Stimulated activated CD4-positive, alpha-beta T cell treated with anti-CD3 and anti-CD28 coated beads, Interleukin-1b, Interleukin-23, amount 100 ng/mL, for 1 hour (primary cell): ENCODE data around the gene PFDN1.

Experiments
- DNase-seq, 2 donors: peaks; one replicate each; pipeline ENCODE4 v3.0.0-alpha.2; 2020; ENCODE audit warnings: low read depth in 2 of 2

The PFDN1 gene

DNA sequence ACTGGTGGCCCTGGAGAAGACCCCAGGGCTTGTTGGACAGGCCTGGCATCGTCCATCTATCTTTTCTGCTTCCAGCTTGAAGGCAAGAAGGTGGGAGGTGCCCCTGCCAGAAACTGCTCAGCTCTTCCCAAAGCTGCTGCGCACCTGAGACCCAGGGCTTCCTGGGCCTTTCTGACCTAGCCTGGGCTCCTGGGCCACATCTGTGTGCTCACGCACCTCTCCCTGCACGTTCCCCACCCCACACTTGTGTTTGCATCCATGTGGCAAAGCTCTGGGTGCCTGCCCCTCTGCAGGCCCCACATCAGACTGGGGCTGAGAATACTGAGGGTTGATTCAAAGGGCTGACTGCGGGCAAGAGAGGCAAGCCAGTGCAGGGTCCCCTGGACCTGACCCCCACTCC lies 63.4 kb downstream of the PFDN1 start:
- no peak for DNase-seq

- DNase-seq: no peak
Measured at GRCh38 chr5:140238756-140239155, 64.1 kb downstream of the PFDN1 start.

GRCh38 chr5:140236891-140237598 lies 65.9 kb downstream of the PFDN1 start:
- DNase-seq: no peak

DNA sequence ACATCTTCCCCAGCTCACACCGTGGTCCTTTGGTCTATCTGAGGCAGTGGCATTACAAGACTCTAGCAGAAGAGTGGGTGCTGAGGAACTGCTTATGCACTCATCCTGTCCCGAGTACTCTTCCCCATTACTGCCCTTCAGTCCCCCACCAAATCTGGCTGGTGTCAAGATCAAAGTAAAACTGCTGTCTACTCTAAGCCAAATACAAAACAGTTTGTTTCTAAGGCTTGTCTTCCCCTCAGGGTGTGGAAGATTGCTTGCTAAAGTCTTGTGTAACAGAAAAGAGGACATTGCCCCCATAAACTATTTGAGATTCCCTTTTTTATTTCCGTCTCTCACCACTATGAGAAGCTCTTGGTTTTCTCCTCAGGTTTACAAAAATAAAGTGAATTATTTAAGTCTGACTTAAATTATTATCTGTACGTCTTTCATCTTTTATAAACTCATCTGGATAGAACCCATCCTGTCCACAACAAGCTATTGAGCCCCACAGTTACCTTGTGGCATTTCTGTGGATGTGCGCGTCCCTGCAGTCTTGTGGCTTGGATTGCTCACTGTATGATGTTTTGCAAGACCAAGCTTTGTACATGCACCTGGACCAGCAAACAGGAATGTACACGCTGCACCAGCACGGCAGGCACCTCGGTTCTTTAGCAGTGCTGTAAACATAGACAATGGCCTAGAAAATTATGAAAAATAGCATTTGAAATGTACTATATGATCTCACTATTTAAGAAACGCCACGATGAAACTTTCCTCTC lies 66.9 kb downstream of the PFDN1 start:
- no peak for DNase-seq

- no peak for DNase-seq
Measured at GRCh38 chr5:140234377-140234989, 68.4 kb downstream of the PFDN1 start.

- DNase-seq: no peak
Measured at GRCh38 chr5:140232731-140233130, 70.2 kb downstream of the PFDN1 start.

GRCh38 chr5:140230373-140230772 lies 72.5 kb downstream of the PFDN1 start:
- no peak for DNase-seq

DNA sequence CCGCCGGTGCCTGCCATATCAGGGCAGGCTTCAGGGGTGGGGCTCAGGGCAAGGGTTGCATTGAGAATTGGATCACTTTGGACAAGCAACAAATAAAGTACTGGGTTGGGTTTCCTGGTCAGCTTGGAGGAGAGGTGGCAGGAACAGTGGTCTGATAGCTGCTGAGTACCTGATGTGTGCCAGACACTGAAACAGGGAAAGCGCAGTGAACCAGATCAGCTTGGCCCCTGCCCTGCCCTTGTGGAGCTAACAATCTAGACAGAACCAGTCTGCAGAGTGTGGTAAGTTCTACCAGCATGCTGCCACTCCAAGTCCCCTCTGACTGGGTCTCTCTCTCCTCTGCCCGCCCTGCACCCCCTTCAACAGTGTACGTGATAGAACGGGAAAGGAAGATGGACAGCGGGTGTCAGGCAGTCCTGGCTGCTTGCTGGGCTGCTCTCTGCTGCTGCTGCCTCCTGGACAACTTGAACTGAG lies 74.5 kb downstream of the PFDN1 start:
- no peak for DNase-seq

GRCh38 chr5:140227046-140227445 lies 75.9 kb downstream of the PFDN1 start:
- no peak for DNase-seq

GRCh38 chr5:140225396-140225795 lies 77.5 kb downstream of the PFDN1 start:
- no peak for DNase-seq

DNA sequence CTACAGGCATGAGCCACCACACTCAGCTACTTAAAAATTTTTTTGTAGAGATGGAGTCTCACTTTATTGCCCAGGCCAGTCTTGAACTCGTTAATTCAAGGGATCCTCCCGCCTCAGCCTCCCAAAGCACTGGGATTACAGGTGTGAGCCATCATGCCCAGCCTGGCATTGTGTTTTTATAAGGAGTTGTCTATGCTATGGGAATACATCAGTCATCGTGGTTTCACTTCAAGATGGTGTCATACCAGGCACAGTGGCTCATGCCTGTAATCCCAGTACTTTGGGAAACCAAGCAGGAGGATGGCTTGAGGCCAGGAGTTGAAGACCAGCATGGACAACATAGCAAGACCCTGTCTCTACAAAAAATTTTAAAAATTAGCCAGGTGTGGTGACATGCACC lies 78.2 kb downstream of the PFDN1 start:
- DNase-seq: no peak

DNA sequence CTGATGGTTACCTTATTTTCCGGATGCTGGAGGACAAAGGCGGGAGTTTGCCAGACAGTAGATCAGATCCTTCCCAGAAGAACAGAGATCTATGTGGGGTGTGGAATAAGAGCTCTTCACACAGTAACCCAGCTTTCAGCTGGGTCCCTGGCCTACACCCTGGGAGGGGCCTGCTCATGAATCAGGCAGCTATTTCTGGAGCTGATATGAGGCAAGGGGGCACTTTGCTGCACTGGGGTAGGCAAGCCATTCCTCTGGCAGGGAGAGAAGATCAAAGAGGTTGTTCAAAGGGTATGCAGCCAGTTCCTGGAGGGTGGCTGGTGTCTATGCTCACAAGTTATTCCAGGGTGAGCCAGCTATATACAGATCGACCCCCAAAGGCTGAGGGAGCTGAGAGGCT lies 79.3 kb downstream of the PFDN1 start:
- DNase-seq: no peak

DNA sequence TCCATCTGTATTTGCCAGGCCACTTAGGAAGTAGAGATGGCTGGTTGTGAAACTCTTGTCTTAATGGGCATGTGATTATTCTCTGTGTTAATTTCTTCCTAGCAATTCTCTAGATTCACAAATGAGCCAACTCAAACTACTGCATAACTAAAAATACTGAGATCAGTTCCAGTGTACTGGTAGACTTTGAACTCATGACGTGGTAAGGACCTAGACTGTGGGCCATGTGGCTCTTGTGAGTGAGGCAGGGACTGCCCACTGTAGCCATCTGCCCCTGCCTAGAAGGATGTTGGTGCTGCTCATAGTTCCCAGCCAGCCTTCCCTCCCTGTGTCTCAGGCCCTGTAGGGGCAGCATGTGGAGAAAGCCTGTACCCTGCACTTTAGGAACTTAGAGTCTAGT lies 80.5 kb downstream of the PFDN1 start:
- no peak for DNase-seq

- DNase-seq: no peak
Measured at GRCh38 chr5:140221697-140222223, 81.1 kb downstream of the PFDN1 start.

- DNase-seq: no peak
Measured at GRCh38 chr5:140220698-140221064, 82.2 kb downstream of the PFDN1 start.

- DNase-seq: no peak
Measured at GRCh38 chr5:140220032-140220697, 82.7 kb downstream of the PFDN1 start.

GRCh38 chr5:140219068-140219991 lies 83.6 kb downstream of the PFDN1 start:
- DNase-seq: no peak

DNA sequence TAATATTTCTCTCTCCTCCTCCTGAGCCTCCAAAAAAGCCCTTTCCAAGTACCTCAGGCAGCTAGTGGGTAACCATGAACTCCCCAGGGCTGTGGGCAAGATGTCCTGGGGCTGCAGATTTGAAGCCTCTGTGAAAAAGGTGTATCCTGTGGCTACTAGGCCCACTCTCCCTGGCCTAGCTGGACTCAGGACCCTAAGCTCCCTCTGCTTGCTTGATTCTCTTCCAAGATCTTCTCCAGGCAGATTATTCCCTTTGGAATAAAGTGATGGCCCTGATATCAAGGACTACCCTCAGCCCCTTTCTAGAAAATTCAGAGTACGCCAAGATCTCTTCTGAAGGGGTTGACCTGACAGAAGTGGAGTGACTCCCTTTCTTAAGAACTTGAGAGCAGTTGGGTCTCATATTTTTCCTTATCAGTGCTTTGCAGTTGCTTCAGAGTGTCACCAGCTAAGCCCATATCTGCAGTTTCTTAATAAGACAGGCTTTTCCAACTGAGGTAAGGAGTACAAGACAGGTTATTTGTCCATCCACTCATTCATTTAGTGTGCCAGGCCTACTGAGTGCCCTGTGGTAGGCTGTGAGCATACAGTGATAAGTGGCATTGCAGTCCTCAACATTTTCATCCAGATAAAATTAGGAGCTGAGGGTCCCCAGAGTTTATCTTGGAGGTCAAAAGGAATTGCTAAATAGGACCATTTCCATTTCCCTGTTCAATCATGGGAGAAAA lies 85.4 kb downstream of the PFDN1 start:
- no peak for DNase-seq

- no peak for DNase-seq
Measured at GRCh38 chr5:140216478-140217074, 86.3 kb downstream of the PFDN1 start.

DNA sequence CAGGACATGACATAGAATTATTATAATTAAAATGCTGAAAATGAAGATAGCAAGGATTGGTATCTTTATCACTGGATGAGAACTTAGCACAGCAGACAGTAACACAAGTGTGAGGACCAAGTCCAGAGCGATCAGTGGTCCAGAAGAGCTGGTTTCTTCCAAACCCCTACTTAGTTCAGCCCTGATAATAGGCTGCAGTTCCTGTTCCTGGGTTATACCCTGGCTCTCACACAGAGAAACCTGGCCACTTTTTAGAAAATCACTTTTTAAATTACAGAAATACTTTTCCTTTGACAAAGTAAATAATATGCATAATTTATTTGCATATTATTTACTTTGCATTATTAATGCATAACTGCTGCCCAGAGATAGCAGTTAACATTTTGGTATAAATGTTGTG lies 87.6 kb downstream of the PFDN1 start:
- no peak for DNase-seq
